Measurements from ENCODE around the gene SMIM44. TPM values are rescaled to one million over a fixed set of nuclear protein-coding genes. Genes with fewer than 3 reads are reported as not detected.

SMIM44 gene
- total RNA-seq, 1 donor, result not detected

GRCh38 chr19:3527238-3527910, 44.1 kb upstream of the SMIM44 start:
- no peaks in the 10 kb centered on the region for H3K4me1 ChIP-seq (ENCODE audit: insufficient read depth, low read length)
- no peaks in the 10 kb centered on the region for H3K27me3 ChIP-seq (ENCODE audit: insufficient read depth, low read length)
- H2AFZ ChIP-seq (ENCODE audit: low read length), result no peak overlapping the region
- no peak for TF ChIP-seq CTCF (IDR thresholded peaks at IDR 0.05; ENCODE audit: extremely low read depth, low read depth, low read length)
- peaks cover 47% of the 10 kb centered on the region for H3K36me3 ChIP-seq (ENCODE audit: insufficient read depth, low read length)
- H4K20me1 ChIP-seq (ENCODE audit: insufficient read depth, low read length), result peaks cover 33% of the 10 kb centered on the region
- H3K27ac ChIP-seq (ENCODE audit: low read depth, low read length), result no peak overlapping the region
- H3K4me3 ChIP-seq (ENCODE audit: insufficient read depth, low read length), result no peak overlapping the region
- H3K79me2 ChIP-seq (ENCODE audit: insufficient read depth, low read length), result peaks cover 33% of the 10 kb centered on the region
- H3K9me3 ChIP-seq (ENCODE audit: low read depth, low read length), result no peaks in the 10 kb centered on the region
- H3K4me2 ChIP-seq (ENCODE audit: insufficient read depth, low read length), result no peak overlapping the region
- peak; percentile 80 for DNase-seq (ENCODE audit: insufficient read length, low spot score, missing footprints)

GRCh38 chr19:3526507-3527237, 43.4 kb upstream of the SMIM44 start:
- Histone ChIP-seq H3K36me3 (ENCODE audit: insufficient read depth, low read length) (peaks cover 46% of the 10 kb centered on the region), H3K9me3 (ENCODE audit: low read depth, low read length) (no peaks in the 10 kb centered on the region), H3K27me3 (ENCODE audit: insufficient read depth, low read length) (no peaks in the 10 kb centered on the region), H3K27ac (ENCODE audit: low read depth, low read length) (no peak overlapping the region), H3K4me1 (ENCODE audit: insufficient read depth, low read length) (no peaks in the 10 kb centered on the region), H3K79me2 (ENCODE audit: insufficient read depth, low read length) (peaks cover 40% of the 10 kb centered on the region), H2AFZ (ENCODE audit: low read length) (no peak overlapping the region), H3K4me3 (ENCODE audit: insufficient read depth, low read length) (no peak overlapping the region), H4K20me1 (ENCODE audit: insufficient read depth, low read length) (peaks cover 39% of the 10 kb centered on the region), H3K4me2 (ENCODE audit: insufficient read depth, low read length) (no peak overlapping the region)
- DNase-seq (ENCODE audit: insufficient read length, low spot score, missing footprints), result peak; percentile 87
- no peak for TF ChIP-seq CTCF (IDR thresholded peaks at IDR 0.05; ENCODE audit: extremely low read depth, low read depth, low read length)

- Histone ChIP-seq H3K27me3 (ENCODE audit: insufficient read depth, low read length) (no peaks in the 10 kb centered on the region), H4K20me1 (ENCODE audit: insufficient read depth, low read length) (peaks cover 53% of the 10 kb centered on the region), H3K4me1 (ENCODE audit: insufficient read depth, low read length) (no peaks in the 10 kb centered on the region), H3K27ac (ENCODE audit: low read depth, low read length) (no peak overlapping the region), H2AFZ (ENCODE audit: low read length) (no peak overlapping the region), H3K4me3 (ENCODE audit: insufficient read depth, low read length) (no peak overlapping the region), H3K9me3 (ENCODE audit: low read depth, low read length) (no peaks in the 10 kb centered on the region), H3K79me2 (ENCODE audit: insufficient read depth, low read length) (peaks cover 57% of the 10 kb centered on the region), H3K4me2 (ENCODE audit: insufficient read depth, low read length) (no peak overlapping the region), H3K36me3 (ENCODE audit: insufficient read depth, low read length) (peaks cover 37% of the 10 kb centered on the region)
- peak; percentile 82 for DNase-seq (ENCODE audit: insufficient read length, low spot score, missing footprints)
- TF ChIP-seq CTCF (IDR thresholded peaks at IDR 0.05; ENCODE audit: extremely low read depth, low read depth, low read length), result no peak
Measured at GRCh38 chr19:3524904-3525451, 41.7 kb upstream of the SMIM44 start.

All from osteoblast (primary cell).